Jurkat, Clone E6-1 (cell line): ENCODE measurements around the gene CACNA1C.

Experiments used
- DNase-seq: peaks from one replicate; pipeline ENCODE4 v3.0.0-alpha.2; 2011; ENCODE audit warnings: low read depth, low spot score
- H3K4me3 ChIP-seq: 2 replicates; pipeline ENCODE4 v1.5.1; 2011; ENCODE audit warnings: mild to moderate bottlenecking, low read length, control low read depth, moderate library complexity

Gene CACNA1C

GRCh38 chr12:2637371-2637770 lies 584.6 kb downstream of the CACNA1C start:
- DNase-seq, result no peak
- H3K4me3 ChIP-seq, result no peak overlapping the region

GRCh38 chr12:2638273-2639019 lies 585.7 kb downstream of the CACNA1C start:
- H3K4me3 ChIP-seq, result no peak overlapping the region
- no peak for DNase-seq

GRCh38 chr12:2639020-2639298 lies 586.2 kb downstream of the CACNA1C start:
- no peak overlapping the region for H3K4me3 ChIP-seq
- DNase-seq, result no peak

- no peak for DNase-seq
- H3K4me3 ChIP-seq, result no peak overlapping the region
These were observed 587.5 kb downstream of the CACNA1C start for GRCh38 chr12:2640281-2640680.

GRCh38 chr12:2640709-2641108 lies 587.9 kb downstream of the CACNA1C start:
- no peak overlapping the region for H3K4me3 ChIP-seq
- DNase-seq, result no peak

- DNase-seq, result no peak
- no peak overlapping the region for H3K4me3 ChIP-seq
These were observed 588.4 kb downstream of the CACNA1C start for GRCh38 chr12:2641207-2641606.

GRCh38 chr12:2641761-2642160 lies 589.0 kb downstream of the CACNA1C start:
- DNase-seq, result no peak
- H3K4me3 ChIP-seq, result no peak overlapping the region

- DNase-seq, result peak; percentile 41
These were observed 589.5 kb downstream of the CACNA1C start for GRCh38 chr12:2642176-2642892.

GRCh38 chr12:2642896-2643425 lies 590.2 kb downstream of the CACNA1C start:
- H3K4me3 ChIP-seq, result no peak overlapping the region

More at GRCh38 chr12:2642176-2642892, 589.5 kb downstream of the CACNA1C start:
- H3K4me3 ChIP-seq, result no peak overlapping the region

GRCh38 chr12:2643576-2644135 lies 590.9 kb downstream of the CACNA1C start:
- no peak for DNase-seq
- no peak overlapping the region for H3K4me3 ChIP-seq

More at GRCh38 chr12:2642896-2643425, 590.2 kb downstream of the CACNA1C start:
- no peak for DNase-seq

- H3K4me3 ChIP-seq, result no peak overlapping the region
- DNase-seq, result no peak
These were observed 592.1 kb downstream of the CACNA1C start for GRCh38 chr12:2644683-2645405.

- no peak for DNase-seq
These were observed 592.7 kb downstream of the CACNA1C start for GRCh38 chr12:2645460-2645859.

GRCh38 chr12:2646341-2646740 lies 593.6 kb downstream of the CACNA1C start:
- H3K4me3 ChIP-seq, result no peak overlapping the region
- no peak for DNase-seq

More at GRCh38 chr12:2645460-2645859, 592.7 kb downstream of the CACNA1C start:
- no peak overlapping the region for H3K4me3 ChIP-seq

GRCh38 chr12:2647186-2647585 lies 594.4 kb downstream of the CACNA1C start:
- H3K4me3 ChIP-seq, result no peak overlapping the region
- DNase-seq, result no peak

- no peak for DNase-seq
- H3K4me3 ChIP-seq, result no peak overlapping the region
These were observed 595.6 kb downstream of the CACNA1C start for GRCh38 chr12:2648406-2648805.

- no peak overlapping the region for H3K4me3 ChIP-seq
- DNase-seq, result no peak
These were observed 596.6 kb downstream of the CACNA1C start for GRCh38 chr12:2649201-2650030.

- no peak for DNase-seq
- no peak overlapping the region for H3K4me3 ChIP-seq
These were observed 597.7 kb downstream of the CACNA1C start for GRCh38 chr12:2650261-2651067.
